ENCODE data around the gene MELK.

Gene MELK

GRCh38 chr9:36717276-36717675 lies 144.6 kb downstream of the MELK start:
- no peaks in the 10 kb centered on the region for H3K27me3 ChIP-seq (ENCODE audit: insufficient read depth, low read length)
- H3K4me3 ChIP-seq (ENCODE audit: low read length), result no peak overlapping the region
- 88% methylated on average over 3 of the region's 3 CpGs for WGBS
- no peak overlapping the region for H3K9ac ChIP-seq (ENCODE audit: low read depth, low read length)
- H3K4me1 ChIP-seq (ENCODE audit: insufficient read depth, low read length), result no peaks in the 10 kb centered on the region
- no peak overlapping the region for H3K27ac ChIP-seq (ENCODE audit: low read depth, low read length)
- no peaks in the 10 kb centered on the region for H3K9me3 ChIP-seq (ENCODE audit: insufficient read depth, low read depth, low read length)
- H3K36me3 ChIP-seq (ENCODE audit: insufficient read depth, low read length), result no peaks in the 10 kb centered on the region

- H3K36me3 ChIP-seq (ENCODE audit: insufficient read depth, low read length), result no peaks in the 10 kb centered on the region
- H3K4me1 ChIP-seq (ENCODE audit: insufficient read depth, low read length), result no peaks in the 10 kb centered on the region
- H3K27me3 ChIP-seq (ENCODE audit: insufficient read depth, low read length), result no peaks in the 10 kb centered on the region
- no peak overlapping the region for H3K27ac ChIP-seq (ENCODE audit: low read depth, low read length)
- 33% methylated on average over 1 of the region's 1 CpG for WGBS
- H3K4me3 ChIP-seq (ENCODE audit: low read length), result no peak overlapping the region
- H3K9ac ChIP-seq (ENCODE audit: low read depth, low read length), result no peak overlapping the region
- no peaks in the 10 kb centered on the region for H3K9me3 ChIP-seq (ENCODE audit: insufficient read depth, low read depth, low read length)
Measured at GRCh38 chr9:36718612-36719011, 145.9 kb downstream of the MELK start.

GRCh38 chr9:36720043-36720442 lies 147.3 kb downstream of the MELK start:
- Histone ChIP-seq H3K4me1 (ENCODE audit: insufficient read depth, low read length) (no peaks in the 10 kb centered on the region), H3K27me3 (ENCODE audit: insufficient read depth, low read length) (no peaks in the 10 kb centered on the region), H3K9ac (ENCODE audit: low read depth, low read length) (no peak overlapping the region), H3K9me3 (ENCODE audit: insufficient read depth, low read depth, low read length) (no peaks in the 10 kb centered on the region), H3K27ac (ENCODE audit: low read depth, low read length) (no peak overlapping the region), H3K36me3 (ENCODE audit: insufficient read depth, low read length) (no peaks in the 10 kb centered on the region), H3K4me3 (ENCODE audit: low read length) (no peak overlapping the region)
- WGBS, result 94% methylated on average over 9 of the region's 9 CpGs

GRCh38 chr9:36721846-36722588 lies 149.3 kb downstream of the MELK start:
- no peak overlapping the region for H3K4me3 ChIP-seq (ENCODE audit: low read length)
- H3K9me3 ChIP-seq (ENCODE audit: insufficient read depth, low read depth, low read length), result no peaks in the 10 kb centered on the region
- no peak overlapping the region for H3K9ac ChIP-seq (ENCODE audit: low read depth, low read length)
- WGBS, result 87% methylated on average over 8 of the region's 8 CpGs
- H3K36me3 ChIP-seq (ENCODE audit: insufficient read depth, low read length), result no peaks in the 10 kb centered on the region
- H3K27ac ChIP-seq (ENCODE audit: low read depth, low read length), result no peak overlapping the region
- H3K4me1 ChIP-seq (ENCODE audit: insufficient read depth, low read length), result peaks cover 9% of the 10 kb centered on the region
- no peaks in the 10 kb centered on the region for H3K27me3 ChIP-seq (ENCODE audit: insufficient read depth, low read length)

GRCh38 chr9:36725777-36726356 lies 153.2 kb downstream of the MELK start:
- H3K27me3 ChIP-seq (ENCODE audit: insufficient read depth, low read length), result no peaks in the 10 kb centered on the region
- H3K36me3 ChIP-seq (ENCODE audit: insufficient read depth, low read length), result no peaks in the 10 kb centered on the region
- no peak overlapping the region for H3K9ac ChIP-seq (ENCODE audit: low read depth, low read length)
- H3K4me1 ChIP-seq (ENCODE audit: insufficient read depth, low read length), result peaks cover 11% of the 10 kb centered on the region
- H3K27ac ChIP-seq (ENCODE audit: low read depth, low read length), result peak overlapping the region; percentile 50
- no peaks in the 10 kb centered on the region for H3K9me3 ChIP-seq (ENCODE audit: insufficient read depth, low read depth, low read length)
- 40% methylated on average over 3 of the region's 3 CpGs for WGBS
- H3K4me3 ChIP-seq (ENCODE audit: low read length), result no peak overlapping the region

Data from HUES64 (cell line).